ENCODE results near the gene LAD1. TPM values are rescaled to one million over a fixed set of nuclear protein-coding genes. Genes with fewer than 3 reads are reported as not detected.

The LAD1 gene
- total and polyA plus RNA-seq, 2 of the 13 experiments (the other 11 are each of a cell fraction or from before 2014, with no cell fraction given) = 10.8 to 65.6 TPM

- Histone ChIP-seq H3K9me3 (ENCODE audit: low read length) (peaks cover 16% of the 10 kb centered on the region), H3K36me3 (replicated peaks in 1 of 2; ENCODE audit: control insufficient read depth in 1 of 2, insufficient read depth in 2 of 2, low read length in 2 of 2) (no peaks in the 10 kb centered on the region), H3K4me2 (ENCODE audit: low read depth, low read length) (no peak overlapping the region), H3K27ac (ENCODE audit: extremely low read length, insufficient read depth, low read length) (no peak overlapping the region), H2AFZ (ENCODE audit: low read length) (no peak overlapping the region), H3K9ac (ENCODE audit: insufficient read depth, low read depth, low read length) (no peak overlapping the region), H3K79me2 (ENCODE audit: insufficient read depth, low read length) (no peaks in the 10 kb centered on the region), H3K4me1 (ENCODE audit: insufficient read depth, low read length) (no peaks in the 10 kb centered on the region), H3K4me3 (replicated peaks in 1 of 3; ENCODE audit: insufficient read depth in 1 of 3, low read depth in 2 of 3, low read length in 3 of 3) (no peak overlapping the region), H4K20me1 (ENCODE audit: insufficient read depth, low read length) (no peaks in the 10 kb centered on the region), H3K27me3 (ENCODE audit: control insufficient read depth in 1 of 2, insufficient read depth in 2 of 2, low read length in 2 of 2) (peaks cover 0 to 8% of the 10 kb centered on the region in 2 experiments; a peak in 3 of 5 replicates)
- intact Hi-C loops (cut with micrococcal nuclease; ENCODE audit: unreplicated experiment) = no loop called here
- no peak for DNase-seq (ENCODE audit: low spot score)
- ChIA-PET CTCF (ENCODE audit: low intra/inter-chr PET ratio, low total read pairs) (no interaction called here), POLR2A (no interaction called here)
- 21% methylated on average over 5 of the region's 5 CpGs for WGBS (ENCODE audit: low lambda C conversion rate)
- in situ Hi-C loops (cut with HindIII; ENCODE audit: extremely low pct_ligation_motif_present, low pct_unique_long_range_greater_than_20kb) = no loop called here
- no peak for ATAC-seq
- TF ChIP-seq RCOR2 (CRISPR knock-in tag; IDR thresholded peaks at IDR 0.05) (no peak), HOXD1 (CRISPR knock-in tag; IDR thresholded peaks at IDR 0.05) (no peak), ZNF235 (CRISPR knock-in tag; IDR thresholded peaks at IDR 0.05; ENCODE audit: borderline replicate concordance) (no peak), YEATS2 (CRISPR knock-in tag; IDR thresholded peaks at IDR 0.05; ENCODE audit: borderline replicate concordance) (no peak), TSC22D2 (CRISPR knock-in tag; IDR thresholded peaks at IDR 0.05; ENCODE audit: borderline replicate concordance) (no peak), ARID5B (CRISPR knock-in tag; IDR thresholded peaks at IDR 0.05) (no peak), ZNF773 (CRISPR knock-in tag; IDR thresholded peaks at IDR 0.05; ENCODE audit: borderline replicate concordance) (no peak), ZSCAN21 (CRISPR knock-in tag; IDR thresholded peaks at IDR 0.05; ENCODE audit: borderline replicate concordance) (no peak)
- TF ChIP-seq, protein P1, sequence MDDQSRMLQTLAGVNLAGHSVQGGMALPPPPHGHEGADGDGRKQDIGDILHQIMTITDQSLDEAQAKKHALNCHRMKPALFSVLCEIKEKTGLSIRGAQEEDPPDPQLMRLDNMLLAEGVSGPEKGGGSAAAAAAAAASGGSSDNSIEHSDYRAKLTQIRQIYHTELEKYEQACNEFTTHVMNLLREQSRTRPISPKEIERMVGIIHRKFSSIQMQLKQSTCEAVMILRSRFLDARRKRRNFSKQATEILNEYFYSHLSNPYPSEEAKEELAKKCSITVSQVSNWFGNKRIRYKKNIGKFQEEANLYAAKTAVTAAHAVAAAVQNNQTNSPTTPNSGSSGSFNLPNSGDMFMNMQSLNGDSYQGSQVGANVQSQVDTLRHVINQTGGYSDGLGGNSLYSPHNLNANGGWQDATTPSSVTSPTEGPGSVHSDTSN (CRISPR knock-in tag; IDR thresholded peaks at IDR 0.05; ENCODE audit: borderline replicate concordance) = no peak
- FAIRE-seq = no peak
- no TSS peak for BruUV-seq (replicated peaks)
These were observed 54.1 kb downstream of the LAD1 start for GRCh38 chr1:201345081-201345355.

Data from HepG2 (cell line).